GM18873 (cell line): Measurements from ENCODE around the gene DCLK3.

Experiments used
- ATAC-seq: cut with Tn5 transposase; IDR thresholded peaks from one replicate; pipeline ENCODE4 v1.9.1; 2021; ENCODE audit warnings: mild to moderate bottlenecking, moderate library complexity, moderate number of reproducible peaks; ENCODE audit not compliant: unreplicated experiment, low FRiP score

DCLK3 gene

DNA sequence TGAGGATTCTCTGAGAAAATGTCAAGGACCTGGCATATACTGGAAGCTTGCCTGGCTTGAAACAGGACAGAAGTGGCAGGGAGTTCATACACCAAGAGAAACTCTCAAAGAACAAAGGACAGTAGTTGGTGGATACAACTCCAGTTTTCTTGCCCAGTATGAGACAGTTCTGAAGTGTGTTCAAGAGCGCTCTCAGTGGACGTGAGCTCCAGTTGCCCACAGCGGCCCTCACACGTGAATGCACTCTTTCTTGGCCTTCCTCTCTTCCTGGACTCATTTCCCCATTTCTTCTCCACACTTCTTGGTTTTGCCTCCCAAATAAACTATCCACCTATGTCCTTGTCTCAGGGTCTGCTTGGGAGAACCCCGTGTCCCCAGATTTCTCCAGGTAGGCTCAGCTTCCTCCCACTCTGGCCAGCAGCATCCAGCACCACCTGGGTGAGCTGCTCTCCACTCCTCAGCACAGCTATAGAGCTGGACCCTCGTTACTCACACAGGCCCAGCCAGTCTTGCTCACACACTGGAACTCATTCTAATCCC lies 54.5 kb downstream of the DCLK3 start:
- no peak for ATAC-seq

DNA sequence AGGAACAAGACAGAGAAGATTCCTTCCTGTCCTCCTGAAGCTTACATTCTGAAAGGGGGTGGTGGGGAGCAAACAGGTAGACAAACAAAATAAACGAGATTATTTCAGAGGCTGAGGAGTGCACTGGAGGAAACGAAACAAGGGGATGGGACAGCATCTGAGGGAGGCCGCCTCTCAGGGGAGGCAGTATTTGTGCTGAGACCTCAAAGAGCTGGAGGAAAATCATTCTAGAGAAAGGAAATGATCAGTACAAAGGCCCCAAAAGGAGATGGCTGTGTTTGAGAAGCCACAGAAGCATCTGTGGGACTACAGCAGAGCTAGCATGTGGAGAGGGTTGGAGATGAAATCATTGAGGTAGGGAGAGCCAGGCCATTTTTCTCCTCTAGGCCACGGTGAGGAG lies 55.1 kb downstream of the DCLK3 start:
- no peak for ATAC-seq

DNA sequence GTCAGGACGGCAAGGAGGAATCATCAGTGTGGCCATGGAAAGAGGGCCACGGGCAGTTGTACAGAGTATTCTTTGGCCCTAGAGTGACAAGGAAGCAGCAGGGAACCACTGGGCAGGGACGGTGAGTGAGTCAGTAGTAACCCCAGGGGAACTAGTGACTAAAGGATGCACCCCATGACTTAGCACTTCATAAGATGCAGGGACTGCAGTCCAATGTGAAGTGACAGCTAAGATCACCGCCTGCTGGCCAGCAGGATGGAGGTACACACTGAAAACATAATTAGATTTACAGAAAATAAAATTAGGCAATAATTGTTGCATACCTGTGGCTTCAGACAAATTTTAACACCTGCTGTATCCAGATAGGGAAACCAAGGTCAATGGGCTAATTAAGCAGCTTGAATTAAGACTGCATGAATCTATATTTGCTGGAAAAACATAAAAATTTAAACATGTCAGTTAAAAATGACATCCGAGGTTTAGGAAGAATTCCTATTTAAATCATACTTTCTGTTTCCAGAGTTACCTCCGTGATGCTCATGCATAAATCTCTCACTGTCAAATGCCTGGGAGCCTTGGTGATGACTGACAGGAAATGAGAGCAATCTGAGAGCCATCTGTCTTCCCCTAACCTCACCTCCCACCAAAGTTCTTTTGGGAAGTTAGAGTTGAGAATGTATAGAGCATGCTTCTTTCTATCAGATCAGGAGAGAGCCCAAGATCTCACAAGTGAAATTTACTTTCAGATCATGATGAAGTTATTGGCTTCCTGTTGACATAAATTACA lies 56.5 kb downstream of the DCLK3 start:
- ATAC-seq: no peak

DNA sequence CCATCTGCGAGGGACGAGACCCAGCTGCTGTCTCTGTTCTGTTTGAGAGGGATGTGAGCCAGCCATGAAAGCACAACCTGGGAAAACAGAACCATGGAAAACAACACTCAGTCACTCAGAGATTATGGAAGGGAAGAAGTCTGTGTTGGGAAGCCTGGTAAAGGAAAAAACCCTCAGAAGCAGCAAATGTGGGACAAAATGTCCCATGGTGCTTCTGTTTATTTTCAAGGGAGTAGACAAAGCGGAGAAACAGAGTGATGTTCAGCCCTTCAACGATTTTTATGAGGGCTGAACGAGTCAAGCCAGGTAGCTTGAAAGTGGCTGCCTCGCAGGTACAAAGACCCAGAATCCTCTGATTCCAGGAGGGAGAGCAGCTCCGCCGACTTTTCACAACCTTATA lies 59.3 kb downstream of the DCLK3 start:
- ATAC-seq: no peak

DNA sequence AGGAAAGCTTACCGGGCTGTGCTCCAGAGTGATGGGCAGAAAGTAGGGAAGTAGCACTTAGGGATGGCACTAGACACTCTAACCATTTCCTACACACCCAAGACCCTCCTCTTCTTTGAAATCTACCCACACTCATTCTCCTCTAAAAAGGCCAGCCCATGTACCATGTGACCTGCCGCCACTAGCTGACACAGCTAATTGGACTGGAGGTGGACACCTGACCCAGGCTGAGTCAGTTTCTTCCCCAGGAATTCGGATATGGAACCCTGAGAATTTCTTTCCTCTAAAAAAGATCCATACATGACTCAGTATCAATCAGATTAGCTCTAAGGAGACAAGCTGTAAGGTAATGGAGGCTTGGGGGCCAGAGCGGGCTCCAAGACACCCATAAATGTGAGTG lies 60.1 kb downstream of the DCLK3 start:
- no peak for ATAC-seq

DNA sequence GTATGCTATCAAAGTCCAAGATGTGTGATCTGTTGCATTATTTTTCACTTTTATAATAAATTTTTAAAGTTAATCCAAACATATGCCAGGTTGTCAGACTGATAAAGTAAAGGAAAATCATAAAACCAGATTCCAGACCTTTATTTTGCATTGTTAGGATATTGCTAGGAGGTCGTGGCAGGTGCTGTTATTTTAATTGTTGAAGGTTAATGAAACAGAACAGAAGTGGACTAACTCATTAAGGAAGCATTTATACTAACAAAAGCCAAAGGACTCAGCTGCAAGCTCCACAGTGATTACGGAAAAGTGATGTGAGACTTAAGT lies 63.1 kb downstream of the DCLK3 start:
- ATAC-seq: no peak

DNA sequence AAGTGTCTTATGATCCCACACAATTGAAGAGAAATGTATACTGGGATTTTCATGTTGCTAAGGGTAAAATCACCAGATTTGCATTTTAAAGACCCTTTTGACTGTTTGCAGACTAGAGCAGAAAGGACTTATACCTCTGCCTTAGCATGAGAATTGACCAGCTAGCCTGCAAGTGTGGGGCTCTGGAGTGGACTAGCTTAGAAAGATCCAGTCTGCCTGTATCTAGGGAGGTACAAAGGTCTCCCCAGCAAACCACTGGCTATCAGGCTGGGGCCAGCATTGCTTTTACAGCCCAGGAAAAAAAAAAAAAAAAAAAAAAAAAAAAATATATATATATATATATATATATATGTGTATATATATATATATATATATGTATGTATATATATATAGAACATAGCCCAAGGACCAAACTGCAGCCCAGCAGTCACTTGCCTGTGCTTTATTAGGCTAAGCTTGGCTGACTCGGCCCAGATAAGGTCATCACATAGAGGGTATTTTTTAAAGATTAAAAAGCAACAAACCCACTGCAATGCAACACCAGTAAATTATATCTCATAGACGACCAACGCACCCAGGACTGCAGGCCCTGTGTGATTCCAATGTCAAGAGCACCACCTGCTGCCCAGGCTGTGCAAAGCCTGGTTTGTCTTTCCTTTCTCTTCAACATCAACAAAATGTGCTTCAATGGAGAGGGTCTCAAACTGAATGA lies 63.7 kb downstream of the DCLK3 start:
- ATAC-seq: no peak

DNA sequence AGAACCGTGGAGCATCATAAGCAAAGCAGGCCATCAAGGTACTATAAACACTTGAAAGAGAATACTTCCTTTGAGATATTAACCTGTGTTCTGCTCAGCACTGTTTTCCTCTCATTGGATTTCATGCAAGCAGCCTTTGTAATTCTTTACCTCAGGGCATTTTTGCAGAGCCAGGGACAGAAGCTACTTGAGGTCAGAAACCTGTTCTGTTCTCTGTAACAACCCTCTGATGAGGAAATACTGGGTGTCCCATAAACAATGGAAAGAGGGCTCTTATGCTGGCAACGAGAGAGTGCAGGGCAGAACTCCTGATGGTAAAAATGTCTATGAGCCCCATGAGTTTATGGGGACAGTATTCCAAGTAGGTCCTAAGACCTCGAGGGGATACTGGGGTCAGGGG lies 66.0 kb downstream of the DCLK3 start:
- no peak for ATAC-seq

DNA sequence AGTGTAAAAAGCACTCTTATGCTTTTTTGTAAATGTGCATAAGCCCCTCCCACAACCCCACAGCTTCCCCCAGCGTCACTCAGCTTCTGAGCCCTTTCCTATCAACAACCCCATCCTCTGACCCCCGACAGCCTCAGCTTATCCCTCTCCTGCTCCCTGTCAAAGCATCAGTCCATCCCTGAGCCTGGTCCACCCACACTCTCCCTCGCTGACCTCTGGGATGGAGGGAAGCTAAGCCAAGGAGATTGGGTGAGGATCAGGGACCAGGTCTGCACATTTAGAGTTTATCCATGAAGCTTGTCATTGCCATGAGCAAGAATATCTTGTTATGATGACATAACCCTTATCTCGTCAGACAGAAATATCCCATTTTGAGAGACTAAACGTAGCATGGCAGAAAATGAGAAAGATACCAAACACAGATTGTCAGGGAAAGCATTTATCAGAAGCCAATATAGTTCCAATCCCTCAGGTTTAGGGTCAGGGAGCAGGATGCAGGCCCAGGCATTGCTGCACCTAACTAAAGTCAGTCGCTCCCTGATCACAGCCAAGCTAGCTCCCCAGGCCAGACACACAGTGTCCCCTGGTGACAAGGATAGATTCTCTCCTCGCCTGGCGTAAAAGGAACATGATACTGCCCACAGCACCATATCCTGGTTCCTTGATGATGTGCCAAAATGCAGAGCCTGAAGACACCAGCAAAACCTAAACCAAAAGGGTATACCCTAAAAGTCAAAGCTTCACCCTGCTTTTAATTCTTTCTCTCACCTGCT lies 66.9 kb downstream of the DCLK3 start:
- ATAC-seq: no peak

DNA sequence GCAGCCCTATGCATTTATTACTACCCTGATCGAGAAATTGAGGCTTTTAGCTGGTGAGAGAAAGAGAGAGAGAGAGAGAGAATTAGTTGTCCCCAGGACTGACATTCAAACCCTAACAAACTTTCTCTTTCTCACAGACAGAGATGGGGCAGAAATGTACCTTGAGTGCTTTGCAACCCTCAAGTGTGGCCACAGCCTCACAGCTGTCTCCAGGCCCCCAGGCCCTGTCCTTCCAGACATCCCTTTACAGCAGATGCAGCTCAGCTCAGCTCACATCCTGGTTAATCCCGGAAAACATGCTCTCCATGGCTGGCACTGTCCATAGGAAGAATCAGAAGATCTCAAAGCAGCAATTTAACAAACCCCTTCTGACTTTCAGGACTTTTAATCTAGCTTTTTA lies 67.6 kb downstream of the DCLK3 start:
- ATAC-seq: no peak

DNA sequence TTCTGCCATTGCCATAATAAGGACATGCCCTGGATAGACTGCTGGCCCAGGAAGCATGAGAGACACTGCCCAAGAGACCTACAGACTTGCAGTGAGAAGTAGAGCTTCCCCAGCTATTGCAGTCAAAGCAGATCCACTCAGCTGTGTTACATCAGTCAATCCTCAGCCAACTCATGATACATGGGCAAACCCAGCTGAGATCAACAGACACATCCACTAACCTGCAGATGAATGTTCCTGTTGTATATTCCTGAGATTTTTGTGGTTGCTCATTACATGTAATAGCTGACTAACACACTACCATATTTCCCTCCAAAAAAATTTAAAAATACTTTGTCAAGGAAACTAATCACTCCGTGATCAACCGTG lies 68.6 kb downstream of the DCLK3 start:
- no peak for ATAC-seq

DNA sequence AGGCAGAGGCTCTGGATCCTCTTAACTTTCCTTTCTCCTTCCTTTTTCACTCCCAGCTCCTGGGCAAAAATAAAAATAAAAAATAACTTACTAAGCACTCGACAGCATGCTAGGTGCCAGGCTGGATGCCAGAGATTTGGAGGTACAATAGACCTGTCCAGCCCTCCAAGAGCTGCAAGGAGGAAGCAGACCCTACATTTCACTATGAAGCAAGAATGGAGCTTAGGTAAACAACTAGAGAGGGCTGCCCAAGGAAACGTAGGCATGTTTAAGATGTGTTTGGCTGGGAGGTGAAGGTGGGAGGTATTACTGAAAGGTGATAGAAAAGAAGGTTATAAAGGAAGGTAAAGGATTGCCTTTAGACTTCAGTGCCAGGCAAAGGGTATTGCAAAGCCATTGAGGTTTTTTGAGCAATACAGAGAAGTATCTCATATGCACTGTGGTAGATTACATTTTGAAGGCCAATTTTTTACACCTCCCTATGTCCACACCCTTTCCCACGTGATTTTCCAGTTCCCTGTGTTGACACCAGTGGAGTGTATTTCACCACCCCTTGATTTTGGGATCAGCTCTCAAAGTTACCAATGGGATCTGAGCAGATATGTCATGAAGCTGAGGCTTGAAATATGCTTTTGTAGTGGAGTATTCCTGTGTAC lies 69.1 kb downstream of the DCLK3 start:
- no peak for ATAC-seq

DNA sequence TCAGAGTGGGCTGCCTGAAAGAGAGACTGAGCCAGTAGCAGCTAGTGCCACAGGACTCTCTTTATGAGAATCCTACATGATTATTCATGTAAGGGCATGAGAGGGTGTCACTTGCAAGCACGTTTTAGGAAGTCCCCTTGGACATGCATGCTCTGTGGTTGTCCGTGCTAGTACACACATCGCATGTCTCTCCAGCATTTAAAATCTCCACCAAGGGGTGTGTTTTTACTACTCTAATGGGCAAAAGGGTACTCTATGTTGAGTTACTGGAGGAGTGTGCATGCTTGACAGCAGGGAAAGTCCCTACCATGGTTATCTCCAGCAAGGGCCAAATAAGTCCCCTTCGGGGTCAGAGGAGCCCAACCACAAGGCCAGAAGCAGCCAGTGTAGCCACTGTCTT lies 70.7 kb downstream of the DCLK3 start:
- peak; percentile 63 for ATAC-seq

DNA sequence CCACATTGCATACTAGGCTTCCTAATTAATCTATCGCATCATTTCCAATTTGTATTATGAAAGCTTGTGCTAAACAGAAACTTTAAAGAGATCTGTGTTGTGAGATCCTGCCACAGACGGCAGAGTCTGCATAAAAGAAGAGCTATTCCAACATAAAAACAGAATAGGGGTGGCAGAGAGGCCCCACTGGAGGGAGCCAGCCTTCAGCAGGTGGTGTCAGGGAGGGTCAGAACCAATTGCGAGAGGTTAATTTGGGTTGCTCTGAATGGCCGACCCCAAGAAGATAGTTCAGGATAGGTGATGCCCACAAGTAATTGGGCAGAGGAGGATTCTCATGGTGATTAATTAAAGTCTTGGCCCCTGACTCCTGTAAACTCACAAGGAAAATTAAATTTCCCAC lies 74.8 kb downstream of the DCLK3 start:
- no peak for ATAC-seq

DNA sequence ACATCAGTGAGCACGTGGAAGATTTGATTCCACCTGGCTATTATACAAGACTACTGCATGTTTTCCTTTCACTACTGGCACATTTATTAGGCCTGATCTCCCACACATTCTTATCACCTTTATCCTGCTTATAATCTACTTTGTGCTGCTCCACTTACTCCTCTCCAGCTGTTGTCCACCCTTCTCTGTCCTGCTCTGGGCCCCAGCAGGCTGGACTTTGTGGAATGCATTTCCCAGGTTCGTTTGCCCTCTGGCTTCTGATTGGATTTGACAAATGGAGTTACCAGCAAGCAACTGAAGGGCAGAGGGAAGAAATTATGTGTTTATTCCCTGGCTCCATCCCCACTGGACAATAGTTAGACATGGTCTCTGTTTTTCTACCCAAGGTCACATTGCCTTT lies 75.5 kb downstream of the DCLK3 start:
- ATAC-seq: no peak

DNA sequence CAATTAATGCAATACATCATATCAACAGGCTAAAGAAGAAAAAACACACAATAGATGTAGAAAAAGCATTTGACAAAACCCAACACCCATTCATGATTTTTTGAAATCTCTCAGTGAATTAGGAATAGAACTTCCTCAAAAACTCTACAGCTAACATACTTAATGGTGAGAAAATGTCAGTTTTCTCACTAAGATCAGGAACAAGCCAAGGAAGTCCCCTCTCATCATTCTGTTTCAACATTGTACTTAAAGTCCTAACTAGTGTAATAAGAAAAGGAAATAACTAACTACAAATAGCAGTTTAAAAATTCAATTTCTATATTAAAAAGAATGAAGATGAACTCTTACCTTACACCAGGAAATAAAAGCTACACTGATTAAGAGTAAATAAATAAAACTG lies 77.8 kb downstream of the DCLK3 start:
- ATAC-seq: no peak

DNA sequence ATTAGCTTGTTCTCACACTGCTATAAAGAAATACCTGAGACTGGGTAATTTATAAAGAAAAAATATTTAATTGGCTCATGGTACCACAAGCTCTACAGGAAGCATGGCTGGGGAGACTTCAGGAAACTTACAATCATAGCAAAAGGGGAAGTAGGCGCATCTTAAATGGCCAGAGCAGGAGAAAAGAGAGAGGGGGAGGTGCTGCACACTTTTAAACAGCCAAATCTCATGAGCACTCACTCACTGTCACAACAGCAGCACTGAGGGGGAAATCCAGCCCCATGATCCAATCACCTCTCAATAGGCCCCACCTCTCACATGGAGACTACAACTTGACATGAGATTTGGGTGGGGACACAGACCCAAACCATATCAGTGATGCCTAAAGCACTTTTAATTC lies 82.5 kb downstream of the DCLK3 start:
- ATAC-seq: no peak

DNA sequence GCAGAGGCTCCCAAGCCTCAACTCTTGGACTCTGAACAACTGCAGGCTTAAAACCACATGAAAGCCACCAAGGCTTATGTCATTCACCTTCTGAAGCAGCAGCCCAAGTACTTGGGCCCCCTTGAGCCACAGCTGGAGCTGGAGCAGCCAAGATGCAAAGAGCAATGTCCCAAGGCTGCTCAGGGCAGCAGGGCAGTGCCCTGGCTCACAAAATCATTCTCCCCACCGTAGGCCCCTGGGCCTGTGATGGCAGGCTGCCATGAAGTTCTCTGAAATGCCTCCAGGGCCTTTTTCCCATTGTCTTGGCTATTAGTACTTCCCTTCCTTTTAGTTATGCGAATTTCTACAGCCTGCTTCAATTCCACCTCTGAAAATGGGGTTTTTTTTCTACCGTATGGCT lies 83.4 kb downstream of the DCLK3 start:
- no peak for ATAC-seq

DNA sequence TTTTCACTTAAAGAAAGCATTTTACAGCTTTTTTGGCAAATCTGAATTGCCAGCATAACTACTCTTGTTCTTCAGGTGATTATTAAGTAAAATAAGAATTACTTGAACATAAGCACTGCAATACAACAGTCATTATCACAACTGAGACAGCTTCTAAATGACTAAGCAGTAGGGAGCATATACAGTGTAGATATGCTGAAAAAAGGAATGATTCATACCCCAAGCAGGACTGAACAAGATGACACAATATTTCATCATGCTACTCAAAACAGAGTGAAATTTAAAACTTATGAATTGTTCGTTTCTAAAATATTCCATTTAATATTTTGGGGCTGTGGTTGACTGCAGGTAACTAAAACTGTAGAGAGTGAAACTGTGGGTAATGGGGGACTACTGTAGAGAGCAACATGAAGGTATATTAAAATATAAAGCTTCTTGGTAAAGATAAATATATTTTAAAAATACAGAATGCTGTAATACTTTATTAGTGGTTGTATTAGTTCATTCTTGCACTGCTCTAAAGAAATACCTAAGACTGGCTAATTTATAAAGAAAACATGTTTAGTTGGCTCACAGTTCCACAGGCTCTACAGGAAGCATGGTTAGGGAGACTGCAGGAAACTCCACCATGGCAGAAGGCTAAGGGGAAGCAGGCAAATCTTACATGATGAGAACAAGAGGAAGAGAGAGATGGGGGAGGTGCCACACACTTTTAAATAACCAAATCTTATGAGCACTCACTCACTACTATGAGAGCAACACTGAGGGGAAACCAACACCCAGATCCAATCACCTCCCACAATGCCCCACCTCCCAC lies 84.8 kb downstream of the DCLK3 start:
- ATAC-seq: peak; percentile 61
